Measurements from ENCODE around the gene FTL. TPM values are rescaled to one million over a fixed set of nuclear protein-coding genes. Genes with fewer than 3 reads are reported as not detected.

FTL gene
- total and polyA plus RNA-seq, 2 donors from 2014 or later: 1,841 to 17,016 TPM

GRCh38 chr19:48988860-48989259, 23.8 kb downstream of the FTL start:
- FAIRE-seq (no peak), DNase-seq (no peak)
- H3K9ac ChIP-seq (ENCODE audit: low read length in 3 of 3): no peak overlapping the region
- peaks cover 0 to 18% (median 6%) of the 10 kb centered on the region in 3 donors for H3K4me1 ChIP-seq (ENCODE audit: control insufficient read depth in 2 of 3, insufficient read depth in 2 of 3, low read depth in 1 of 3, low read length in 3 of 3)
- no peak overlapping the region for H3K27ac ChIP-seq (ENCODE audit: low read depth in 2 of 2, low read length in 2 of 2)
- intact Hi-C loops (cut with DNase I): no loop called here
- H3K27me3 ChIP-seq (ENCODE audit: control insufficient read depth, insufficient read depth, low read length): no peaks in the 10 kb centered on the region
- H3K36me3 ChIP-seq (ENCODE audit: control insufficient read depth in 2 of 3, insufficient read depth in 3 of 3, low read length in 3 of 3): peaks cover 0 to 22% (median 17%) of the 10 kb centered on the region in 3 donors
- TF ChIP-seq CTCF (IDR thresholded peaks at IDR 0.05; ENCODE audit: borderline replicate concordance, extremely low read depth, insufficient read depth): no peak
- H3K4me3 ChIP-seq (ENCODE audit: low read length in 3 of 3): no peak overlapping the region
- H3K9me3 ChIP-seq (ENCODE audit: control insufficient read depth in 2 of 3, insufficient read depth in 1 of 3, low read length in 3 of 3): no peaks in the 10 kb centered on the region

- H3K9ac ChIP-seq (ENCODE audit: low read length in 3 of 3): no peak overlapping the region
- H3K4me3 ChIP-seq (ENCODE audit: low read length in 3 of 3): no peak overlapping the region
- DNase-seq (no peak), FAIRE-seq (no peak)
- H3K4me1 ChIP-seq (ENCODE audit: control insufficient read depth in 2 of 3, insufficient read depth in 2 of 3, low read depth in 1 of 3, low read length in 3 of 3): peaks cover 0 to 25% (median 11%) of the 10 kb centered on the region in 3 donors
- H3K36me3 ChIP-seq (ENCODE audit: control insufficient read depth in 2 of 3, insufficient read depth in 3 of 3, low read length in 3 of 3): peaks cover 0 to 20% (median 17%) of the 10 kb centered on the region in 3 donors
- no peak overlapping the region for H3K27ac ChIP-seq (ENCODE audit: low read depth in 2 of 2, low read length in 2 of 2)
- intact Hi-C loops (cut with DNase I): no loop called here
- no peak for TF ChIP-seq CTCF (IDR thresholded peaks at IDR 0.05; ENCODE audit: borderline replicate concordance, extremely low read depth, insufficient read depth)
- no peaks in the 10 kb centered on the region for H3K9me3 ChIP-seq (ENCODE audit: control insufficient read depth in 2 of 3, insufficient read depth in 1 of 3, low read length in 3 of 3)
- H3K27me3 ChIP-seq (ENCODE audit: control insufficient read depth, insufficient read depth, low read length): no peaks in the 10 kb centered on the region
Observed at GRCh38 chr19:48989701-48990291, 24.7 kb downstream of the FTL start.

- FAIRE-seq: no peak
- Histone ChIP-seq H3K9me3 (ENCODE audit: control insufficient read depth in 2 of 3, insufficient read depth in 1 of 3, low read length in 3 of 3) (no peaks in the 10 kb centered on the region), H3K36me3 (ENCODE audit: control insufficient read depth in 2 of 3, insufficient read depth in 3 of 3, low read length in 3 of 3) (peaks cover 0 to 14% (median 11%) of the 10 kb centered on the region in 3 donors), H3K27ac (ENCODE audit: low read depth in 2 of 2, low read length in 2 of 2) (no peak overlapping the region), H3K27me3 (ENCODE audit: control insufficient read depth, insufficient read depth, low read length) (no peaks in the 10 kb centered on the region), H3K4me1 (ENCODE audit: control insufficient read depth in 2 of 3, insufficient read depth in 2 of 3, low read depth in 1 of 3, low read length in 3 of 3) (peaks cover 0 to 27% (median 11%) of the 10 kb centered on the region in 3 donors), H3K4me3 (ENCODE audit: low read length in 3 of 3) (no peak overlapping the region), H3K9ac (ENCODE audit: low read length in 3 of 3) (no peak overlapping the region)
- intact Hi-C loops (cut with DNase I): no loop called here
- TF ChIP-seq CTCF (IDR thresholded peaks at IDR 0.05; ENCODE audit: borderline replicate concordance, extremely low read depth, insufficient read depth): no peak
- no peak for DNase-seq
Observed at GRCh38 chr19:48990400-48990799, 25.3 kb downstream of the FTL start.
